SU-DHL-6 (cell line): Measurements from ENCODE around the gene GPR142.

Source experiments
- H2AFZ ChIP-seq: fragments of 200-600 bp; sonication (generic); 2 replicates; pipeline ENCODE4 v1.6.1; 2014; ENCODE audit warnings: low read depth, mild to moderate bottlenecking, moderate library complexity, mixed read lengths, antibody characterized with exemption, low read length; ENCODE audit not compliant: severe bottlenecking
- H3F3A ChIP-seq: fragments of 200-600 bp; shearing (Covaris generic); 2 replicates; pipeline ENCODE4 v1.6.0; 2016; ENCODE audit warnings: antibody characterized with exemption, mild to moderate bottlenecking; ENCODE audit not compliant: insufficient read depth
- H3K27ac ChIP-seq: fragments of 200-600 bp; sonication (generic); 2 replicates; pipeline ENCODE4 v1.5.1; 2016; ENCODE audit warnings: low read depth, mild to moderate bottlenecking, low read length, moderate library complexity, mixed read lengths
- H3K27me3 ChIP-seq: fragments of 200-600 bp; sonication (generic), shearing (Covaris generic); 2 replicates; pipeline ENCODE4 v1.6.0; 2014; ENCODE audit warnings: mild to moderate bottlenecking, low read length
- H3K36me3 ChIP-seq: fragments of 200-600 bp; sonication (generic); 2 replicates; pipeline ENCODE4 v1.6.1; 2014; ENCODE audit warnings: mild to moderate bottlenecking, low read length, mixed read lengths
- H3K4me2 ChIP-seq: fragments of 300-600, 200-600 bp; shearing (Covaris generic), sonication (generic); 2 replicates; pipeline ENCODE4 v1.6.0; 2014; ENCODE audit warnings: low read length, low read depth, mild to moderate bottlenecking; ENCODE audit not compliant: poor library complexity, severe bottlenecking
- H3K4me3 ChIP-seq: fragments of 200-600 bp; sonication (generic); 2 replicates; pipeline ENCODE4 v1.5.1; 2014; ENCODE audit warnings: antibody characterized with exemption, low read length, mild to moderate bottlenecking, mixed read lengths; ENCODE audit not compliant: insufficient read depth, poor library complexity, severe bottlenecking
- H3K79me2 ChIP-seq: fragments of 200-600 bp; sonication (generic); 2 replicates; pipeline ENCODE4 v1.6.1; 2014; ENCODE audit warnings: mild to moderate bottlenecking, low read length, moderate library complexity; ENCODE audit not compliant: insufficient read depth
- H3K9ac ChIP-seq: fragments of 200-600 bp; sonication (generic); 2 replicates; pipeline ENCODE4 v1.7.0; 2014; ENCODE audit warnings: mild to moderate bottlenecking, low read length
- H3K9me2 ChIP-seq: fragments of 200-600 bp; sonication (generic); replicated peaks from 2 replicates; pipeline ENCODE4 v1.6.1; 2014; ENCODE audit warnings: low read length; ENCODE audit not compliant: insufficient read depth
- H3K9me3 ChIP-seq: fragments of 200-600 bp; sonication (generic); 2 replicates; pipeline ENCODE4 v1.6.1; 2014; ENCODE audit warnings: low read length, mixed read lengths; ENCODE audit not compliant: insufficient read depth
- H4K20me1 ChIP-seq: fragments of 200-600 bp; sonication (generic); 2 replicates; pipeline ENCODE4 v1.6.1; 2014; ENCODE audit warnings: low read depth, mild to moderate bottlenecking, antibody characterized with exemption, low read length, moderate library complexity, mixed read lengths
- CTCF ChIP-seq: fragments of 200-600 bp; sonication (generic); IDR thresholded peaks from one replicate; pipeline ENCODE4 v1.5.1; 2017; ENCODE audit warnings: antibody characterized with exemption, mild to moderate bottlenecking, low read length, moderate library complexity; ENCODE audit not compliant: insufficient read depth, poor library complexity, severe bottlenecking
- EZH2phosphoT487 ChIP-seq: fragments of 200-600 bp; sonication (generic), shearing (Covaris generic); conservative IDR thresholded peaks from 2 replicates; pipeline ENCODE4 v1.6.1; 2018; ENCODE audit warnings: mild to moderate bottlenecking, antibody characterized with exemption, low read length, moderate library complexity, mixed read lengths

Gene GPR142

GRCh38 chr17:74379495-74380085 is 12.3 kb downstream of the GPR142 start:
- no peaks in the 10 kb centered on the region for H3K9me3 ChIP-seq
- no peaks in the 10 kb centered on the region for H4K20me1 ChIP-seq
- no peak overlapping the region for H3K4me3 ChIP-seq
- no peak overlapping the region for H3K27ac ChIP-seq
- no peaks in the 10 kb centered on the region for H3K27me3 ChIP-seq
- no peak overlapping the region for H3K4me2 ChIP-seq
- no peaks in the 10 kb centered on the region for H3K36me3 ChIP-seq
- TF ChIP-seq CTCF (peak; percentile 66), EZH2phosphoT487 (no peak)
- no peaks in the 10 kb centered on the region for H3F3A ChIP-seq
- no peaks in the 10 kb centered on the region for H3K79me2 ChIP-seq
- H2AFZ ChIP-seq = no peak overlapping the region
- H3K9ac ChIP-seq = no peak overlapping the region
- H3K9me2 ChIP-seq = no peaks in the 10 kb centered on the region

- no peaks in the 10 kb centered on the region for H3F3A ChIP-seq
- no peaks in the 10 kb centered on the region for H3K9me3 ChIP-seq
- no peak overlapping the region for H3K4me3 ChIP-seq
- H3K9ac ChIP-seq = no peak overlapping the region
- TF ChIP-seq EZH2phosphoT487 (no peak), CTCF (no peak)
- no peak overlapping the region for H3K27ac ChIP-seq
- no peak overlapping the region for H2AFZ ChIP-seq
- H3K36me3 ChIP-seq = no peaks in the 10 kb centered on the region
- no peaks in the 10 kb centered on the region for H3K27me3 ChIP-seq
- no peaks in the 10 kb centered on the region for H3K79me2 ChIP-seq
- H3K9me2 ChIP-seq = no peaks in the 10 kb centered on the region
- H4K20me1 ChIP-seq = no peaks in the 10 kb centered on the region
- no peak overlapping the region for H3K4me2 ChIP-seq
Measured at GRCh38 chr17:74380086-74380958, 13.0 kb downstream of the GPR142 start.

GRCh38 chr17:74380959-74381808 is 13.9 kb downstream of the GPR142 start:
- no peak for TF ChIP-seq CTCF
- no peak for TF ChIP-seq EZH2phosphoT487
- Histone ChIP-seq H3K27me3 (no peaks in the 10 kb centered on the region), H3K79me2 (no peaks in the 10 kb centered on the region), H3F3A (no peaks in the 10 kb centered on the region), H3K4me2 (no peak overlapping the region), H3K9me2 (no peaks in the 10 kb centered on the region), H2AFZ (no peak overlapping the region), H3K4me3 (no peak overlapping the region), H3K9ac (no peak overlapping the region), H3K9me3 (no peaks in the 10 kb centered on the region), H4K20me1 (no peaks in the 10 kb centered on the region), H3K27ac (no peak overlapping the region), H3K36me3 (no peaks in the 10 kb centered on the region)
